Measurements from ENCODE around the gene CRACR2B. TPM values are rescaled to one million over a fixed set of nuclear protein-coding genes. Genes with fewer than 3 reads are reported as not detected.

The CRACR2B gene
- polyA plus RNA-seq, 1 donor, result 17.3 TPM

- no peak for DNase-seq
These were observed 32.7 kb upstream of the CRACR2B start for GRCh38 chr11:794766-795633.

DNA sequence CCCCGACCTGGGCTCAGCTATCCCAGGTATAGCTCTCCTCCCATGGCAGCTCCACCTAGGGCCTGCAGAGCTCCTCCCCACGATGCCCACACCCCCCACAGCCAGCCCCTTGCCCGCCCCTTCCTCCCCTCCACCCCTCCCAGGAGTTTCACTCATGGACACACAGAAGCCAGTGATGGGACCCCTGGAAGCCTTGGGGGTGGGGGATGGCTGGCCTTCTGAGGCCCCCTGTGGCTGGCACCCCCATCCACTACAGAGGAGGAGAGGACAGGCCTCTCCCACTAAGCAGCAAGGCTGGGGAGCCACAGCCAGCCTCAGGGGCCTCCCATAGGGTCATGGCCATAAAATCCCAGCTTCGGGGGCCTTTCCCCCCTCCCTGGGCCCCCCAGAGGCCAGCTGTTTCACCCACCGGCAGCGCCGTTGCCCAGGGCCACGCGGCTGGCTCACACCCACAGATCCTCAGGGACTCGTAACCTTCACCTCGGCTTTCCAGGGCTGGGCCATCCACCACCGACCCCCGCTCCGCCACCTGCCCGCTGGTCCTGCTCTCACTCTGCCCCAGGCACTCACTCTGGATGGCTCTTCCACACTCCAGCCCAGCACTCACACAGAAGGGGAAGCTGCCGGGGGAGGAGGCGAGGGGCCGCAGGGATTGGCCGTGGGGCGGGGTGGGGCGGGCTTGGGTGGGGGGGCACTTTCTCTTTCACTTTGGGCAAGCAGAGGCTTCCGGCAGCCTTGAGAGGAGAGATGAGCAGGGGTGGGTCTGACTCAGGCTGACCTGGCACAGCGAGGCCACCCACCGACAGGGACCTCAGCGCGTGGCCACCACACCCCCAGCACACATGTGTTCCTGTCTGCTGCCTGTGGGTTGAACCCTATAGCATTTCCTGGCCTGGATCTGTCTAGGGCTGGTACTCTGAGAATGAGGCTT, 31.8 kb upstream of the CRACR2B start:
- peak; percentile 78 for DNase-seq

DNA sequence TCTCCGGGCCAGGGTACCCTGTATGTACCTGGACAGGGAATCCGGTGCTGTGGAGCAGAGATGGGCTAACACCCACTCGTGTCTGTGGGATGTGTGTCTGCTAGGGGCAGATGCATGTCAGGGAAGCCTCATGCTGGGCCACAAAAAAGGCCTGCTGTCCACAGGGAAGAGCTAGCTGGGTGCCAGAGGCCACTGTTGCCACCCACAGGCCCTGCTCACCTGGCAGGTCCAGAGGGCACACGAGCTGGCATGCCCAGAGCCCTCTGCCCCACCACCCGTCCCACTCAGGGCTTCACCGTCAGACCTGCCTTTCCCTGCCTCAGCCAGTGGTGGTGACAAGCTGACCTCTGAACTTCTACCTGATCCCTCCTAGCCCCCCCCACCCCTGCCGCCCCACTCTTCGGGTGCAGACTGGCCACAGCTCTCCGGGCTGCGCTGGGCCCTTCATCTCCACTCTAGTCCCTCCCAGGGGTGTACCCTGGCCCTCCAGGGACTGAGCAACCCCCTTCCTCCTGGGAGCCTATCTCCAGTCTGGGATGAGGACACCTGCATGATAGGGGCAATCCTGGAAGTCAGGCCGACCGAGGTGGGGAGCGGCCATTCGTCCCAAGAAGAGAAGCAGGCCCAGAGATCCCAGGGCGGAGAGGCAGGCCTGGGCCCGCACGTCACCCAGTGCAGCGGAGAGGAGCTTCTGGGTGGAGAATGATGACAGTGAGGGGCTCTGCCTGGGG, 31.0 kb upstream of the CRACR2B start:
- no peak for DNase-seq

GRCh38 chr11:797296-798092, 30.2 kb upstream of the CRACR2B start:
- DNase-seq, result peak; percentile 84

DNA sequence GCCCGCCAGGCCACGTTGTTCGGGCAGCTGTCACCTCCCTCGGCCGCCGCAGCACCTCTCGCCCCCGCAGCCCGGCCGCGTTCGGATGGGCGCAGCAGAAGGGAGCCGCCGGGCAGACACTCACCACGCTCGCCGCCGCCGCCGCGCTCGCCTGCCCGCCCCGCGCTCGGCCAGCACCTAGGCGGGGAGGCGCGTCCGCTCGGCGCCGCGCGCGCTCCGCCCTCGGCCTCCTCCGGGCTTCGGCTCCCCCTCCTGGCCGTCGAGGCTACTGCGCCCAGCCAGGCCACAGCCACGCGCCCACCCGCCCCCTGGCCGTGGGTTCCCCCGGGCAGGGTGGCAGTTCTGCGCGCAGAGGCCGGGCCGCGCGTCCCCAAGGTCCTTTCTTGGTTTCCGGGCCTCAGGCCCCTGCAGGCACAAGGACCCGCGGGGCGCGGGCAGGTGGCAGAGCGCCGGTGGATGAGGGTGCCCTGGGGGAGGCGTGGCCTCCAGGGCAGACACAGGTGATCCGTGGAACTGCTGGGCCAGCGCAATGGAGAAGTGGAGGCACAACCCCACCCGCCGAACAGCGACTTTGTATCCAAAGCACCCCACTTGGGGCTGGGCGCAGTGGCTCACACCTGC, 29.5 kb upstream of the CRACR2B start, which contains the start of gene SLC25A22:
Gene SLC25A22, minus strand, starts transcription at position 189 of the 621 bp plus-strand sequence. CDS start 3,275 bp downstream, outside the sequence.
- DNase-seq, result peak; percentile 88

DNA sequence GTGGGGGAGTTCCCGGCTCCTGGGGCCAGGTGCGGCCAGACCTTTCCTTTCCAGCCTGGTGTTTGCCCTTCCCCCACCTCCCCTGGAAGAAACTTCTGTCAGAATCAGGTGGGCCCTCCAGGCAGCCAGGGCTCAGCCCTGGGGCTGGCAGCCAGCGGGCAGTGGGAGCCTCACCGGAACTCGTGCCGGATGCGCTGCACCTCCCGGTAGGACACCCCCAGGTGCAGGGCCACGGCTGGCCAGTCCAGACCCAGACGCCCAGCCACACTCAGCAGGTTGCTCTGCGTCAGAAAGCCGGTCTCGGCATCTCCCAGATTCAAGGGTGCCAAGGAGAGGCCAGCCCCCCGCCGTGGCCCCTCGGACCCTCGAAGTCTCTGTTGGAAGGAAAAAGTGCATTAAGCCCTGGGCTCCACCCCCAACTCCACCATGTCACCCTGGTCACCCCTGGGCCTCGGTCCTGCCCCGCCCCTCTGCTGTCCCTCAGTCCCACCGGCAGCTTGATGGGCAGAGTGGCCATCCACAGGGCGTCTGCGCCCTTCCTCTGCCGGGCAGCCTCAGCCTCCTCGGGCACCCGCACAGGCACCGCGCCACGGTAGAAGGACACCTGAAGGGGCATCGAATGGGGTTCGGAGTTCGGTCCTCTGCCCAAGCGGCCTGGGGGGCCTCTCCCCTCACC, 27.9 kb upstream of the CRACR2B start:
- DNase-seq, result no peak

- DNase-seq, result no peak
These were observed 27.2 kb upstream of the CRACR2B start for GRCh38 chr11:800473-800872.

DNA sequence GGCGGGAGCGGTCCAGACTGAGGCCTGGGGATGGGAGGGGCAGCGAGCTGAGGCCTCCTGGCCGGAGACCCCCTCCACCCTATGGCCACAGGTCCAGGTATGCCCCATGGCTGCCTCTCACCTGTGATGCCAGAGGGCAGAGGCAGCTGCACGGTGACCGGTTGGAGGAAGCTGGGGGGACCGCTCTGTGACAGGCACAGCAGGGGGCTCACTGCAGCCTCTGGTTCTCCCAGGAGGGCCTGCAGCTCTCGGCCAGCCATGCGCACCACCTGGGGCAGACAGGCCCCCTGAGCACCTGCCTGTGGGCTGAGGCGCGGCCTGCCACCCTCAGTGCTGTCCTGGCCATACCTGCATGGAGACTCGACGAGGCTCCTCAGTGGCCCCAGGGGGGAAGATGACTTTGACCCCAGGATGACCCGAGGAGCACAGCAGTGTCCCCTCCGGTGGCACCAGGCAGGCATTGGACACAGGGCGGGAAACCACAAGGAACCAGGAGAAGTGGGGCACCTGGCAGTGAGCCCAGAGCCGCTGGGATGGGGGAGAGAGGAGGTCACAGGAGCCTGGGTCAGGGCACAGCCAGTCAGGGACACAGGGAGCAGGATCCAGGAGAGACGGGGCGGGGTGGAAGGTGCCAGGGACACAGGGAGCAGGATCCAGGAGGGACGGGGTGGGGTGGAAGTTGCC, 26.5 kb upstream of the CRACR2B start:
- DNase-seq, result no peak

DNA sequence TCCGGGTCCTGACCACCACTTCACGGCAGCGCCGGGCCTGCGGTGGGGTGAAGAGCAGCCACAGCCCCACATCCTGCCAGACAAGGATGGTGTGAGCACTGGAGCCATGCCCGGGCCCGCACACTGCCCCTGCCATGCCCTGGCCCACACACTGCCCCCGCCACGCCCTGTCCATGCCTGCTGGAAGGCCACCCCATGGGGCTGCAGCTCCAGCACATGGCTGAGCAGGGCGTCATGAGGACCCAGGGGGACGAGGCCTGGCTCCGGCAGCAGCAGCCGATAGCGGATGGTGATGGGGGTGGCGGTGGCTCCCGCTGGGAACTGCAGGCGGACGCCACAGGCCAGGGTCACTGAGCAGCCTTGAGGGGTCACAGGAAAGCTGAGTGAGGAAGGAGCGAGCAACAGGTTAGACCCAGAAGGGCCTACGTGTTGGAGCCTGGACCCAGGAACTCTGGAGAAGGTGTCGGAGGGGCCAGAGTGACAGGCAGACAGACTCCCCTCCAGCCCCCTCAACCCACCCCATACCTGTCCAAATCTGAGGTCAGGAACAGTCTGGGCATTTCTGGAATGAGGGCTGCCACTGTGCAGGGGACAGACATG, 25.6 kb upstream of the CRACR2B start:
- DNase-seq, result no peak

GRCh38 chr11:802693-803466, 24.8 kb upstream of the CRACR2B start:
- no peak for DNase-seq

DNA sequence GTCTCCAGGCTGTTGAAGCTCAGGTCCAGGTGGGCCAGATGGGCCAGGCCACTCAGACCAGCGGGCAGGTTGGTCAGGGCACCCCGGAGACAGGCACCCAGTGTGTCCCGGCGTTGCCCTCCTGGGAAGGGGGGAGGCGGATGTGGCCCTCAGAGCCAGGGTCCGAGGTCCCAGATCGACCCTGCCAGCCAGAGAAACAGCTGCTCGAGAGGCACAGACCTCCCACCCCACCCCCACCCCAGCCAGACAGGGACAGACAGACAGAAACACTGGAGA, 24.3 kb upstream of the CRACR2B start:
- no peak for DNase-seq

DNA sequence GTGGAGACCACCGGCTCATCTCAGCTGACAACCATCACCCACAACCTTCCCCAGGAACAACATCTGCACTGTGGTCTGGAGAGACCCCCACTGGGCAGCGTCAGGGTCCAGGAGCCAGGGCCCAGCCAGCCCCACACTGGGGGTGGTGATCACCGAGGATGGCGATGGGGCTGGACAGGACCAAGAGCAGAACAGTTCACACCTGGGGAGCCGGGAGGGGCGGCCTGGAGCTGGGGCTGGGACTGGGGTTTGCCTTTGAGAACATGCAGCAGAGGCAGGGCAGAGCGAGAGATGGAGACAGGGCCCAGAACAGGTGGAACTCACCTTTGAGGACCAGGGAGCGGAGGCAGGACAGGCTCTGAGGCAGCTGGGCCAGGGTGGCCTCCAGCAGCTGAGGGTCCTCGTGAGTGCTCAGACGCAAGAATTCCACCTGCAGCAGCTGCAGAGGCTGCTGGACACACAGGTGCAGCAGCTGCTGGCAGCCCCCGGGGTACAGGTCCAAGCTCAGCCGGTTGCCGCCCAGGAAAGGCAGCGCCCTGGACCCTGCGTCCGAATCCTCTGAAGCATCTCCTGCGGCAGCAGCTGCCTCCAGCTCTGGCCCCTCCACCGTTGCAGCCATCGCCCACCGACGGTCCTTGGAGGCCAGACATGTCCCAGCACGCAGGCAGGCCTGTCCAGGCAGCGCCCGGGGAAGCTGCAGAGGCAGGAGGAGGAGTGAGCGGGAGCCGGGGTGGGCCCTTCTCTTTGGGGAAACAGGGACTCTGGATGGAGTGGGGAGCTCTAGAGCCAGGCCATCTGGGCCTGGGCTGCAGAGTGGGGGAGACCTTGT, 23.7 kb upstream of the CRACR2B start:
- no peak for DNase-seq

- DNase-seq, result no peak
These were observed 23.1 kb upstream of the CRACR2B start for GRCh38 chr11:804599-804964.

GRCh38 chr11:808427-809286, 19.1 kb upstream of the CRACR2B start:
- no peak for DNase-seq

- peak; percentile 99 for DNase-seq
These were observed 18.3 kb upstream of the CRACR2B start, which contains the start of gene RPLP2 for GRCh38 chr11:809287-810039. TSS of gene RPLP2 (plus strand) at chr11:809967. CDS start at chr11:810235, 268 bp downstream.

- DNase-seq, result no peak
These were observed 17.6 kb upstream of the CRACR2B start for GRCh38 chr11:810040-810567.

Measured in hindlimb muscle (tissue), 1 donor.